Fibroblast of pulmonary artery (primary cell): ENCODE results near the gene CCDC194.
A peak's percentile ranks its signal among the peaks of the same experiment; 100 is the strongest.

Experiments
- DNase-seq: peaks from one replicate; pipeline ENCODE4 v3.0.0-alpha.2; 2010; ENCODE audit warnings: low read depth
- H3K4me3 ChIP-seq: replicated peaks from 2 replicates; pipeline ENCODE4 v1.5.1; 2011; ENCODE audit warnings: low read depth, mild to moderate bottlenecking, control low read depth, low read length, moderate library complexity
- TF ChIP-seq, protein P1 (sequence below): IDR thresholded peaks from 2 replicates; pipeline ENCODE4 v1.5.1; 2011; ENCODE audit warnings: mild to moderate bottlenecking, control low read depth, low read length, inconsistent platforms; ENCODE audit errors: missing control alignments

CCDC194 gene

GRCh38 chr19:17406046-17406886 lies 12.3 kb upstream of the CCDC194 start:
- DNase-seq, result no peak
- TF ChIP-seq, protein P1, sequence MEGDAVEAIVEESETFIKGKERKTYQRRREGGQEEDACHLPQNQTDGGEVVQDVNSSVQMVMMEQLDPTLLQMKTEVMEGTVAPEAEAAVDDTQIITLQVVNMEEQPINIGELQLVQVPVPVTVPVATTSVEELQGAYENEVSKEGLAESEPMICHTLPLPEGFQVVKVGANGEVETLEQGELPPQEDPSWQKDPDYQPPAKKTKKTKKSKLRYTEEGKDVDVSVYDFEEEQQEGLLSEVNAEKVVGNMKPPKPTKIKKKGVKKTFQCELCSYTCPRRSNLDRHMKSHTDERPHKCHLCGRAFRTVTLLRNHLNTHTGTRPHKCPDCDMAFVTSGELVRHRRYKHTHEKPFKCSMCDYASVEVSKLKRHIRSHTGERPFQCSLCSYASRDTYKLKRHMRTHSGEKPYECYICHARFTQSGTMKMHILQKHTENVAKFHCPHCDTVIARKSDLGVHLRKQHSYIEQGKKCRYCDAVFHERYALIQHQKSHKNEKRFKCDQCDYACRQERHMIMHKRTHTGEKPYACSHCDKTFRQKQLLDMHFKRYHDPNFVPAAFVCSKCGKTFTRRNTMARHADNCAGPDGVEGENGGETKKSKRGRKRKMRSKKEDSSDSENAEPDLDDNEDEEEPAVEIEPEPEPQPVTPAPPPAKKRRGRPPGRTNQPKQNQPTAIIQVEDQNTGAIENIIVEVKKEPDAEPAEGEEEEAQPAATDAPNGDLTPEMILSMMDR, result no peak
- no peak overlapping the region for H3K4me3 ChIP-seq

DNA sequence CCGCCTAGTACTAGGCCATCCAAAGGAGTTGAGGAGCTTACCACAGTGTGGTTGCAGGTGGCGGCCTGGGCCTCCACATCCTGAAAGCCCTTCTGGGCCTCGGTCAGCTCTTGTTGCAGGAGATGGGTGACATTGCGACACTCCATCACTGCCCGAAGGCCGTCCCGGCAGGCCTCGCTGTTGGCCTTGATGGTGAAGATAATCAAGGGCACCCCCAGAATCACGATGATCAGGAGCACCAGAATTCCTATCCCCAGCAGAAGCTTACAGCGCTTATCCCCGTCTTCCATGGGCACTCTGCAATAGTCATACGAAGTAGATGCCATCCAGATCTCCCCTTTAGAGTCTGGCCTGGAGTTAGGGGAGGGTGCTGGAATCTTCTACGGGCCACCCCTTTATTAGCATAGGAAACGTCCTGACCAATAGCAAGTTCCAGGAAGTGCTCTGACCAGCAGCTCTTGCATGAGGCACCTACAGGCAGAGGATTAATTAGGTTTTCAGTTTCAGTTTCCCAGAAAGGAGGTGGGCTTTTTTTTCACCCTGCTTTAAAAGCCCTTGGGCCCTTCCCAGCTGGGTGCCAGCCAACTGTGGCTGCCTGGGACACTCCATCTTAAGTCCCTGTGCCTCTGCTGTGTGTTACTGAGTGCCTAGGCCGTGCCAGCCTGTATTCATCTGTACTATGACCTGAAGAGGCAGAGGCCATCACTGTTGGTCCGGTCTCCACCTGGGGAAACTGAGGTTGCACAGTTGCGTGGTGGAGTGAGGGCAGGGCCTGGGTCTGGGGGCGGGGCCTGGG lies 11.5 kb upstream of the CCDC194 start, which contains the start of gene BST2:
Gene BST2 (minus strand): TSS at position 381 of the 796 bp plus-strand sequence. CDS start 55 bp downstream, at position 326.
- TF ChIP-seq, protein P1, result no peak
- DNase-seq, result peak; percentile 59
- H3K4me3 ChIP-seq, result no peak within 1 kb of the TSS

GRCh38 chr19:17404621-17405249 lies 10.7 kb upstream of the CCDC194 start:
- TF ChIP-seq, protein P1, result no peak
- no peak for DNase-seq
- H3K4me3 ChIP-seq, result no peak overlapping the region

GRCh38 chr19:17404015-17404414 lies 10.0 kb upstream of the CCDC194 start:
- TF ChIP-seq, protein P1, result no peak
- no peak overlapping the region for H3K4me3 ChIP-seq
- DNase-seq, result no peak

DNA sequence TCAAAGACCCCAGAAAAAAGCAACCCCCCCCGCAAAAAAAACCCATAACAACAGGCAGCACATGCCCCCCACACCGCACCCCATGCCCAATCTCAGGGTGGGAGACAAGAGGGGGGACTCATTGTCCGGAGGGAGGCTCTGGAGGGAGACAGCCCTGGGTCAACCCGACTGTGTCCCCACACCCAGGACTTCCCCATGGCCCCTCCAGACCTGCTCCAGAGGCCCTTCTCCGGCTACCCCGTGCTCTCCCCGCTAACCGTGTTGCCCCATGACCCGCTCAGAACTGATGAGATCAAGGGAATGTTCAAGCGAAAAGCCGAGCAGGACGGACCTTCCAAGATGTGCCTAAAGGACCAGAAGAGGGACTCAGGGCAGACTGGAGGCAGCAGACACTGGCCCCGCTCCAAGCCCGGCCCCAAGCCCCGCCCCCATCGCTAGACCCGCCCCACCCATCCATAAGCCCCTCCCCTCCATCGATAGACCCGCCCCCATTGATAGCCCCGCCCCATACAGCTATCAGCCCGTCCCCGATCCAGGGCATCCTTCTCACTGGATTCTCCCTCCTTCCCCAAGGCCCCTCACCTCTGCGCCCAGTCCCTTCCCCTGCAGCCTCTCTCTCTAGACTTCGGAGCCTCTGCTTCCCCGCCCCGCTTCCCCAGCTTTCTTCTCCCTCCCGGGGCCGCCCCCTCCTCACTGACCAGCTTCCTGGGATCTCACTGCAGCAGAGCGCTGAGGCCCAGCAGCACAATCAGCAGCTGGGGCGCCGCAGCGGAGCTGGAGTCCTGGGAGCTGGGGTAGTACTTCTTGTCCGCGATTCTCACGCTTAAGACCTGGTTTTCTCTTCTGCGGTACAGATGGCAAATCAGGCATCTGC lies 9.2 kb upstream of the CCDC194 start:
- TF ChIP-seq, protein P1, result no peak
- no peak overlapping the region for H3K4me3 ChIP-seq
- DNase-seq, result no peak

DNA sequence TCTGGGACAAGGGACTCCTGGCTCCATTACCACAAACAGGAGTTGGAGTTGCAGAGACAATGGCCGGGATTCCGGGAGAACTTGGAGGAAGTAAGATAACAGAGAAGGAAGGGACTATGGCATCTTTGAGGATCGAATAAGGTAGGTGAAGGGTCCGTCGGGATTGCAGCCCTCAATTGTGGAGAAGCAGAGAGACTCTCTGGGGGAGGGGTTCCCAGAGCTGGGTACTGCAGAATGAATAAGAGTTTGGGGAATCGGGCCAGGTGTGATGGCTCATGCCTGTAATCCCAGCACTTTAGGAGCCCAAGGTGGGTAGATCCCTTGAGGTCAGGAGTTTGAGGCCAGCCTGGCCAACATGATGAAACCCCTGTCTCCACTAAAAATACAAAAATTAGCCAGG lies 7.6 kb upstream of the CCDC194 start:
- TF ChIP-seq, protein P1, result no peak
- H3K4me3 ChIP-seq, result no peak overlapping the region
- no peak for DNase-seq
